HEK293T (cell line): ENCODE results near the gene PDPK1.
A peak's percentile ranks its signal among the peaks of the same experiment; 100 is the strongest.
"Not testable (repeated sequence)": the region's sequence is repeated elsewhere in the genome, so short reads cannot be mapped to it uniquely, and the experiment has no call there.

Experiments used
- CTCF ChIA-PET: fragments of 350-600 bp; formaldehyde crosslinking; extraction: SDS; loops from one replicate; lab custom pipeline; 2021; ENCODE audit warnings: antibody characterized with exemption, inconsistent platforms; lab: Yijun Ruan, JAX
- POLR2A ChIA-PET: fragments of 350-600 bp; formaldehyde crosslinking; extraction: SDS; loops from one replicate; lab custom pipeline; 2020; ENCODE audit warnings: antibody characterized with exemption, inconsistent platforms; lab: Yijun Ruan, JAX
- DNase-seq: peaks from one replicate; pipeline ENCODE4 v3.0.0; 2012; ENCODE audit warnings: mixed read lengths; ENCODE audit errors: extremely low spot score
- ZNF384 ChIP-seq: fragments of 450-650 bp; IDR thresholded peaks from 2 replicates; pipeline ENCODE4 v1.6.1; 2016

PDPK1 gene

DNA sequence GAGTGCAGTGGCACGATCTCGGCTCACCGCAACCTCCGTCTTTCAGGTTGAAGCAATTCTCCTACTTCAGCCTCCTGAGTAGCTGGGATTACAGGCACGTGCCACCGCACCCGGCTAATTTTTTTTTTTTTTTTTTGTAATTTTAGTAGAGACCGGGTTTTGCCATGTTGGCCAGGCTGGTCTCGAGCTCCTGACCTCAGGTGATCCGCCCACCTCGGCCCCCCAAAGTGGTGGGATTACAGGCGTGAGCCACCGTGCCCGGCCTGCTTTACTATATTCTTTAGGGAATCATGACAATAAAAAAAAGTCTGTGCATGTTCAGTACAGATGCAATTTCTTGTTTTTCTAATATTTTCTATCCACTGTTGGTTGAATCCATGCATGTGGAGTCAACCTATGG, 6.0 kb downstream of the PDPK1 start:
- CTCF ChIA-PET, POLR2A ChIA-PET, DNase-seq: not testable (repeated sequence)

DNA sequence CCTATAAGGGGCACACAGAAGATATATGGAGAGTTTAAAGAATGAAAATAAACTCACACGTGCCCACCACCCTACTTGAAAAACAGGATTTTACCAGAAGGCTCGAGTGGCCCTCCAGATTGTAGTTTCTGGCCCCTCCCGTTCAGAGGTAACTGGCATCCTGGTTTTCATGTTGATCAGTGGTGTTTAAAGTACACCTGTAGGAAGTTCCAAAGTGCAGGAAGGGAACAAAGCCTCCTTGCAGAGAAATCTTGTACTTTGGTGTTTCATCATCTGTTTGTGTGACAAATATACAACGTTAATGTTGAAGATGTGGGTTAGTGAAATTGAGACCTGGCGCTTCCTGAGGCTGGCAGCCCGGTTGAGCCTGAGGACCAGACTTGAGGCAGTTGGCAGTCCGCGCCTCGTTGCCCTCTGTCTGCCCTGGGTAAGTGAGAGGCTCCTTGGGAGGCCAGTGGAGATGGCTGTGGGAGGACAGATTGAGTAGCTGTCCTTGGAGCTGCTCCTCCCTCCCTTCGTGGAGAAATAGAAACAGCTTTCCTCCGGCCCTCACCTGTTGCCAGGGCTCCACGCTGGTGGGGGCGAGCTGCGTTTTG, 12.6 kb downstream of the PDPK1 start:
- POLR2A ChIA-PET, DNase-seq, CTCF ChIA-PET: not testable (repeated sequence)

DNA sequence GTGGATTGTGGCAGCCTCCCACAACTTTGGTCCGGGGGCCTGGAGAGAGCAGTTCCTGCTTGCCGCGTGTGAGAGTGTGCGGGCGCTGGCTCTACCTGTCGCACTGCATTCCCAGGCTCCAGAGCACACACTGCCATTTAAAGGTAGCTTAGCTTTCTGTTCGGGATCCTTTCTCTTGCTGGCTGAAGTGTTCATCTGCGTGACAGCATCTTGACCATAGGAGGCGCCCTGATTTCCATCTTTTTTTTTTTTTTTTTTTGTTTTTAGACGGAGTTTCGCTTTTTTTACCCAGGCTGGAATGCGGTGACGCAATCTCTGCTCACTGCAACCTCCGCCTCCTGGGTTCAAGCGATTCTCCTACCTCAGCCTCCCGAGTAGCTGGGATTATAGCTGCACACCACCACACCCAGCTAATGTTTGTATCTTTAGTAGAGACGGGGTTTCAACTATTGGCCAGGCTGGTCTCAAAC, 13.6 kb downstream of the PDPK1 start:
- CTCF ChIA-PET: interaction anchor here (0.6 kb wide), 1 partner anchor 145 kb away, joined by 4 read pairs; no protein-coding TSS in a partner anchor
- POLR2A ChIA-PET, DNase-seq: not testable (repeated sequence)
- TF ChIP-seq ZNF384: peak; percentile 97

DNA sequence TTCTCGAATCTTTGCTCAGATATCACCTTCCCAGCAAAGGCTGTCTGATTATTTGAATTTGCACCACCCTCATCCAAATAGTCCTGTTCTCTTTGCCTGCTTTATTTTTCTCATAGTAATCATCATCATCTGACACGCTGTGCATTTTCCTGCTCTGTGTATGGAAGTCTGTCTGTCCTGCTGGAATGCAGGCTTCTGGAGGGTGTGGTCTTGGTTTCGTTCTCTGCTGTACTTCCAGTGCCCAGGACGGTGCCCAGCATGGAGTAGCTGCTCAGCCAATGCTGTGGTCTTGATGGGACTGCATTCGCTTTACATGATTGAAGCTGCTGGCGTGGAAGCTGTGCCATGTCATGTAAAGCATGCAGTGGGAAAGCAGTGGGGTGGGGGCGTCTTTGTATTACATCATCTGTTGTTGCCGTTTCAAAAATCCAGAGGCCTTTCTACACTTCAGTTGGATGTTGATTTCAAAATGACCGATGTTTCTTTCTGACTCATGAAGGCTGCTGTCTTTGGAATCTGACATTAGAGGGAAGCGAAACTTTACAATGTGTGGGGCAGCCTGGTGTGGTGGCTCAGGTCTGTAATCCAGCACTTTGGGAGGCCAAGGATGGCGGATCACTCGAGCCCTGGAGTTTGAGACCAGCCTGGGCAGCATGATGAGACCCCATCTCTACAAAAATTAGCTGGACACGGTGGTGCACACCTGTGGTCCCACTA, 17.0 kb downstream of the PDPK1 start:
- DNase-seq, CTCF ChIA-PET, POLR2A ChIA-PET: not testable (repeated sequence)

DNA sequence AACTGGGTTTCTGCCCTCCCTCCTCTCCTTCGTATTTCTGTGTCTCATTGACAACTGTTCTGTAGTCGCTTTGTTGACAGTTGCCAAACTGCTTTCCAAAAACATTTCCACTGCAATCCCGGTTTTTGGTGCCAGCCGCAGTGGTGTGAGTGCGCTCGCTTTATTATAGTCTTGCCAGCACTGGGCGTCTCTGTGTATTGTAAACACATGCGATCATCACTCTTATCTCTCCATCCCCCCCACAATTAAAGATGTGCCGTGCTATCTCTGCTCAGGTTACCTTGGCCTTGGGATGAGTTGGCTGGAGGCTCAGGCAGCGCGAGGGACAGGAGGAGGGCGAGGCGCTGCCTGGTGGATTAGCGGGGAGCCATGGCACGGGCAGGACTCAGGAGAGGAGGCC, 19.3 kb downstream of the PDPK1 start:
- DNase-seq, POLR2A ChIA-PET, CTCF ChIA-PET: not testable (repeated sequence)

DNA sequence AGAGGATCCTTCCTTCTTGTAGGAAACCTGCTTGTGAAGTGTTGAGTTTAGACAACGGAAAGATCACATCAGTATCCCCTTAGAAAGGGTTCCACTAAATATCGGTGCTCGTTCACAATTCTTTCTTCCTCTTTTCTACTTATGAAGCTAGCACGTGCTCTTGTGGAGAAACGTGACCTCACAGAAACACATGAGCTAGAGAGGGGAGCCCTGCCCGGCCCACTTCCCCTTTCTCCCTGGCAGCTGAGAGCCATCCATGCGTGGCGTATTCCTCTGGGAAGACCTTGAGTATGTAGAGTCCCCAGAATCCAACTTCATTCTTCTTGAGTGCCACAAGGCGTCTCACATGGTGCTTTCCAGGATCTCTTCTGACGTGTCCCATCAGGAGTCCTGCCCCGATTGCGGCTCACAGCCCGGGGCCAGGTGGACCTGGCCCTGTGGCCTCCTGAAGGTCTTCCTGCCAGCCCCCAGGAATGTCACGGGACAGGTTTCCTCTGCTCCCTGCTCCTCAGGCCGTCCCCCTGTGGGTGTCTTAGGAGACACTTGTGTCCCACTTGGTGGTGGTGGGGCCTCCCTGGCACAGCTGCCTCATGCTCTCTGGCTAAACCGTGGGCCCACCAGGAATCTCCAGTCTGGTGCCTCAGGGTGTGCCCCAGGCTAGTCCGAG, 22.4 kb downstream of the PDPK1 start:
- CTCF ChIA-PET, POLR2A ChIA-PET, DNase-seq: not testable (repeated sequence)

DNA sequence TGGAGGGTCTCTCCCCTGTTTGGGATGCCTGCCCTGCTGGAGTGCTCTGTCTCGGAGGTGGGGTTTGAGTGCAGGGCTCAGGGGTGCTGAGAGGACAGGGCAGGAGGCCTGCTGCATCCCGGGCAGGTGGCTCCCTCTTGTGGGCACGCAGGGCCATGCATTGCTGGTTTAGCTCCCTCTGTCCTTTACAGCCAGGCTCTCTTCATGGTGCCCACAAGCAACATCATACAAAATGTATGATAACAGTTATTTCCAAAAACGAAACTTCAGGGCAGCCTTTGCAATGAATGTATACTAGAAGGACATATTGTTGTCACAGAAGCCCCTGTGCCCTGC, 22.9 kb downstream of the PDPK1 start:
- POLR2A ChIA-PET, DNase-seq, CTCF ChIA-PET: not testable (repeated sequence)

DNA sequence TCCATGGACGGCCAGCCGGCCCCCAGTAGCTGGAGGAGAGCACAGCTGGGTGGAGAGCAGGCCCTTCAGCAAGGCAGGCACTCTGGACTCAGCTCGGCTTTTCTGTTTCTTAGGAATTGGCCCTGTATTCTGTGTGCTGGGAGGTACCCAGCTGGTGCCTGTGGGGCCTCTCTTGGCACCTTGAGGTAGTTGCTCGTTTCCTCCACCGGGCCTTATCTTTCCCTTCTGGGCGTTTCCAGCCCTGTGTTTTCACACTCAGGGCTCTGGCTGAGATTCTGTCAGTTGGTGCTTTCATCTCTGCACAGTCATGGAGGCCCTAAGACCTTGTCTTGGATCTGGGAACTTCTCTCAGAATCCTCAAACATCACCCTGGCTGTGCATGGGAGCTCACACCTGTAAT, 29.7 kb downstream of the PDPK1 start:
- CTCF ChIA-PET, POLR2A ChIA-PET, DNase-seq: not testable (repeated sequence)

DNA sequence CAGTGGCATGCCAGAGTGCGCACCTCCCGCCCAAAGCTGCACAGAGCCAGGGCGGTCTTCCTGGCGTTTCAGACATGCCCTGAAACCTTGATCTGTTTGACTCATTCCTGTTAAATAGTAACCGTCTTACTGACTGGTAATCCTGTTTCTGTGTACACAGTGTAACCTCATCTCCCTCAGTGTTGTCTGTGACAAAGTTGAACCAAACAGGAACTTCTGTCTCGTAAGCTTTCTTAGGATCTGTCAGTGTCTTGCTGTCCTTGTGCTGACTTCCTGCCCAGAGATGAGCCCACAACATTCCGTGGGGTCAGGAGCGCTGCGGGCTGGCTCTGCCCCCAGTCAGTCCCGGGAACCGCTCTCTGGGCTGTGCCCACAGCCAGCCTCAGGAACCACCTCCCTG, 30.8 kb downstream of the PDPK1 start:
- CTCF ChIA-PET, DNase-seq, POLR2A ChIA-PET: not testable (repeated sequence)

DNA sequence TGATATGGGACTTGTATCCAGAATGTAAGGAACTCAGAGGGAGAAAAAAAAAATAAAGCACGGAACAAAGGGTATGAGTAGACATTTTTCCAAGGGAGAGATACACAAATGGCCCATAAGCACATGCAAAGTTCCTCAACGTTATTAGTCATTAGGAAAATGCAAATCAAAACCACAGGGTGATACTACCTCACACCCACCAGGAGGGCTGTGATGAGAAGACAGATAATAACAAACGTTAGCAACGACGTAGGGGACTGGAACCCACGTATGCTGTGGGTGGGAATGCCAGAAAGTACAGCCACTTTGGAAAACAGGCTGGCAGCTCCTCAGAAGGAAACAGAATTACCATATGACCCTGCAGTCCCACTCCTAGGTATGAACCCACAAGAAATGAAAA, 34.9 kb downstream of the PDPK1 start:
- POLR2A ChIA-PET, DNase-seq, CTCF ChIA-PET: not testable (repeated sequence)

DNA sequence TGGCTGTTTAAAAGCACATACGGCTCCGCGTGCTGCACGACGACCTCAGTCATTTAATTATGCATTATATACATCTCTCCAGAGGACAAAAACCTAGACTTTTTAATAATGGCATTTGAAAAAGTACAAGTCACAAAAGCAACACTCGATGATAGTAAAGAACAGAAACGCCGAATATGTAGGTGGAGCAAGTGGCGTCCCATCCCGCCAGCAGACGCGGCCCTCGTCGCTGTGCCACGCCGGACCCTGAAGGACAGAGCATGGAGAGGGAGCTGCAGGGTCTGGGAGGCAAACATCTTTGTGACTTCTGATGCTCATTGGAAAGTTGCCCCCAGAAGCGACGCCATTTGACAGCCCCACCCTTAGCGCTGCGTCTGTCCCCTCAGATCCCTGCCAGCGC, 38.0 kb downstream of the PDPK1 start:
- POLR2A ChIA-PET, DNase-seq, CTCF ChIA-PET: not testable (repeated sequence)

DNA sequence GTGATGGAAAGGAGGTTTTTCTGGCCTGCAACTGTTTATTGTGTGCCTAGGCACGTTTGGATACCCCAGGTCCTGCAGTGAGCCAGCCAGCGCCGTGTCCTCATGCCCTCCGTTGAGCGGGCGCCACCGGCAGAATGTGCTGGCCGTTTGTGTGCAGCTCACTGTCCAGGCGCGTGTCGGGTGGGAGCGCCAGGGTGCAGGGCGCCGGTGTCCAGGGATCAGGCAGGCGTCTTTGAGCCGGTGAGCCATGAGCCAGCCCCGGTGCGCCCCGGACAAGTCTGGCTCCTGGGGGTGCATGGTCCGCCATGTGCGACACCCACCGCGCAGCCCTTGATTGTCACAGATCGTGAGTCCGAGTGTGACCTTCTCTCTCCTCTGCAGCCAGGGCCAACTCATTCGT, 39.2 kb downstream of the PDPK1 start:
- POLR2A ChIA-PET, CTCF ChIA-PET, DNase-seq: not testable (repeated sequence)

DNA sequence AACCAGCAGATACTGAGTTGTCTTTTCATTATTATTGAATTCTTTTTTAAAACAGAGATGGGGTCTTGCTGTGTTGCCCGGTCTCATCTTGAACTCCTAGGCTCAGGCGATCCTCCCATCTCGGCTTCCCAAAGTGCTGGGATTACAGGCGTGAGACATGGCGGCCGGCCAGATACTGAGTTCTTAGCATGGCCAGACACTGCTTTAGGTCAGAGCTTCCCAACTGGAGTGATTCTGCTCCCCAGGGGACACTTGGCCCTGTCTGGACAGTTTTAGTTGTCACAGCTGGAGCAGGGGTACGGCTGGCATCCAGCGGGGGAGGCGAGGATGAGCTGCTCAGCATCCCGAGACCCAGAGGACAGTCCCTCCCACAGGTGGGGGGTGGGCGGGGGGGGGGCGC, 41.1 kb downstream of the PDPK1 start:
- POLR2A ChIA-PET, DNase-seq, CTCF ChIA-PET: not testable (repeated sequence)

DNA sequence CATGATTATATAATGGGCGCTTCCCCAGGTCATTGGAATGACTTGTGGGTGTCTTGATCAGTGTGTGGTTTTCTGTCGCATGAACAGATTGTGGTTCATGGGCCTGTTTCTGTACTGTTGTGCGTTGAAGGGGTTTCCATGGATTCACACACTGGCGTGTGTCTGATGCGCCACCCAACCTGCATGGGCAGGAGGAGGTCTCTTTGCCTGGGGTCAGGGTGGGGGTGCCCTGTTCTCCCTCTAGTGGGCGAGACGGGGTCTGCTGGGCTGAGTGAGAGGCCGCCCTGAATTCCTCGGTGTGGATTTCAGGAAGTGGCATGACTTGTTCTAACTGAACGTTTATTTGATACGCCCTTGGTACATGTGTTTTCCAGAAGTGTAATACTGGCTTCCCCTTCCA, 42.3 kb downstream of the PDPK1 start:
- POLR2A ChIA-PET, CTCF ChIA-PET, DNase-seq: not testable (repeated sequence)

DNA sequence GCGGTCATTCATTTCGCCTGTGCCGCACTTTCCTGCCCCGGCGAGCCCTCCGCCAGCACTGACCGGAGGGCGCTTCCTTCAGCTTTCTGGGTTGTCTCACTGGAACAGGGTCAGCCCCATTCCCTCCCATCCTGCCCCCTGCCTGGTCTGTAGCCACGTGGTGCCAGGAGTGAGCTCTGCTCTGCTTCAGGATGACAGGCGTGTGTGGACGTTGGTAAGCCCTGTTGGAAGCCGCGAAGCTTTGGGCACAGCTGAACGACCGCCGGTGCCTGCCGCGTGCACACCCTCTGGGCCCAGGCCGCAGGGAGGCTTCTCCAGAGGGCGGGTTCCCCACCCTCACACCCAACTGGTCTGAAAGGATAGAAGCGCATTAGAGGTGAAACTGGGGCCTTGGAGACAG, 43.0 kb downstream of the PDPK1 start:
- CTCF ChIA-PET, DNase-seq, POLR2A ChIA-PET: not testable (repeated sequence)
